Vagina (tissue), 2 donors: Measurements from ENCODE around the gene ZRANB3. TPM values are rescaled to one million over a fixed set of nuclear protein-coding genes. Genes with fewer than 3 reads are reported as not detected.

Experiments used
- DNase-seq, 2 donors: peaks; one replicate each; pipeline ENCODE4 v3.0.0-alpha.2; 2017; ENCODE audit errors: extremely low spot score in 2 of 2
- H3K27ac ChIP-seq: fragments of 200-600 bp; sonication (generic); one replicate; pipeline ENCODE4 v1.5.1; 2019
- H3K27me3 ChIP-seq: fragments of 200-600 bp; sonication (generic); one replicate; pipeline ENCODE4 v1.5.1; 2019
- H3K36me3 ChIP-seq, 2 donors: fragments of 200-600 bp; sonication (generic); one replicate each; pipeline ENCODE4 v1.5.1; 2017 to 2019
- H3K4me1 ChIP-seq: fragments of 200-600 bp; sonication (generic); one replicate; pipeline ENCODE4 v1.5.1; 2019
- H3K4me3 ChIP-seq, 2 donors: fragments of 200-600 bp; sonication (generic); 1 replicate in 1 of 2; 2 replicates in 1 of 2; pipeline ENCODE4 v1.5.1; 2016 to 2019
- H3K9me3 ChIP-seq: fragments of 200-600 bp; sonication (generic); one replicate; pipeline ENCODE4 v1.5.1; 2019
- CTCF ChIP-seq, 3 experiments: fragments of 450-650 bp in 2 of 3; fragments of 200-600 bp in 1 of 3; sonication (generic) in 1 of 3; IDR thresholded peaks; one replicate each; pipeline ENCODE4 v1.5.1; 2017 to 2019; ENCODE audit warnings: antibody characterized with exemption in 3 of 3, mild to moderate bottlenecking in 2 of 3, moderate library complexity in 2 of 3
- POLR2A ChIP-seq, 2 donors: fragments of 450-650 bp; IDR thresholded peaks; one replicate each; pipeline ENCODE4 v1.6.1; 2017; ENCODE audit warnings: antibody characterized with exemption in 2 of 2, mild to moderate bottlenecking in 2 of 2, moderate library complexity in 2 of 2
- POLR2AphosphoS5 ChIP-seq, 2 donors: sonication (generic); formaldehyde crosslinking; IDR thresholded peaks; one replicate each; pipeline ENCODE4 v1.9.0; 2017; ENCODE audit warnings: antibody characterized with exemption in 2 of 2, mild to moderate bottlenecking in 2 of 2, low read depth in 1 of 2; ENCODE audit not compliant: insufficient read depth in 1 of 2
- intact Hi-C: fragments of 100-400 bp; cut with DNase I; formaldehyde crosslinking; loops from one replicate; pipeline ENCODE4 v1.15.1; 2023
- total RNA-seq: library from RNA; depleted of rRNA; stranded (reverse); fragments of >200 nt; gene quantifications from one replicate; pipeline ENCODE4 v1.2.3, GENCODE V29; 2016

ZRANB3 gene
- total RNA-seq, 1 donor from 2014 or later = 1.5 TPM

- Histone ChIP-seq H3K36me3 (peaks cover 0 to 16% of the 10 kb centered on the region in 2 donors), H3K27ac (no peak overlapping the region), H3K4me3 (no peak overlapping the region), H3K4me1 (no peaks in the 10 kb centered on the region), H3K9me3 (no peaks in the 10 kb centered on the region), H3K27me3 (no peaks in the 10 kb centered on the region)
- intact Hi-C loops = no loop called here
- no peak for TF ChIP-seq CTCF (IDR thresholded peaks at IDR 0.05)
- no peak for TF ChIP-seq POLR2A (IDR thresholded peaks at IDR 0.05)
- TF ChIP-seq POLR2AphosphoS5 (IDR thresholded peaks at IDR 0.05; ENCODE audit: insufficient read depth in 1 of 2, low read depth in 1 of 2) = no peak
- DNase-seq = no peak
Observed at GRCh38 chr2:135142323-135142722, 388.7 kb downstream of the ZRANB3 start.

- Histone ChIP-seq H3K4me3 (no peak overlapping the region), H3K36me3 (peaks cover 0 to 28% of the 10 kb centered on the region in 2 donors), H3K27me3 (no peaks in the 10 kb centered on the region), H3K27ac (no peak overlapping the region), H3K4me1 (no peaks in the 10 kb centered on the region), H3K9me3 (no peaks in the 10 kb centered on the region)
- no peak for DNase-seq
- TF ChIP-seq CTCF (IDR thresholded peaks at IDR 0.05) (no peak), POLR2A (IDR thresholded peaks at IDR 0.05) (no peak), POLR2AphosphoS5 (IDR thresholded peaks at IDR 0.05; ENCODE audit: insufficient read depth in 1 of 2, low read depth in 1 of 2) (no peak)
- intact Hi-C loops = no loop called here
Observed at GRCh38 chr2:135140606-135141005, 390.4 kb downstream of the ZRANB3 start.

- no peak for DNase-seq
- Histone ChIP-seq H3K4me1 (no peaks in the 10 kb centered on the region), H3K4me3 (no peak overlapping the region), H3K27me3 (no peaks in the 10 kb centered on the region), H3K9me3 (no peaks in the 10 kb centered on the region), H3K27ac (no peak overlapping the region), H3K36me3 (peaks cover 0 to 48% of the 10 kb centered on the region in 2 donors)
- intact Hi-C loops = no loop called here
- TF ChIP-seq CTCF (IDR thresholded peaks at IDR 0.05) = no peak
- TF ChIP-seq POLR2AphosphoS5 (IDR thresholded peaks at IDR 0.05; ENCODE audit: insufficient read depth in 1 of 2, low read depth in 1 of 2) = no peak
- TF ChIP-seq POLR2A (IDR thresholded peaks at IDR 0.05) = no peak
Observed at GRCh38 chr2:135132314-135132713, 398.7 kb downstream of the ZRANB3 start.

DNA sequence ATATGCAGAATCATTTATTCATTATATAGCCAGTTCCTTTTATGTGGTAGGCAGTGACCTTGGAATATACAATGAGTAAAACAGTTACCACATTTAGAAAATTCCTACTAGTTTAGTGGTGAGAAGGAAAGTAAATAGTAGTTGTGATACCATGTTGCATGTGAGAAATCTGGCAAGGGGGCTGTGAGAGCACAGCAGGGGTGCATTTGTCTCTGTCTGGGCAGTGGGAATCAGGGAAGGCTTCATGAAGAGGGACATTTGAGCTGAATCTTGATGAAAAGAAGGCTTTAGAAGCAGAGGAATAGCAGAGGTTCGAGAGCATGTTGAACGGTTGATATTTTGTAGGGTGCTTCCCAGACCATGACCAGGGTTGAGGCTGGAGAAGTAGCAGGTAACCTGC lies 400.3 kb downstream of the ZRANB3 start:
- peaks cover 0 to 48% of the 10 kb centered on the region in 2 donors for H3K36me3 ChIP-seq

More for the DNA sequence above, 400.3 kb downstream of the ZRANB3 start:
- no peaks in the 10 kb centered on the region for H3K9me3 ChIP-seq
- no peaks in the 10 kb centered on the region for H3K4me1 ChIP-seq
- H3K4me3 ChIP-seq = no peak overlapping the region
- intact Hi-C loops = no loop called here
- H3K27ac ChIP-seq = no peak overlapping the region
- no peaks in the 10 kb centered on the region for H3K27me3 ChIP-seq
- DNase-seq = no peak
- TF ChIP-seq POLR2AphosphoS5 (IDR thresholded peaks at IDR 0.05; ENCODE audit: insufficient read depth in 1 of 2, low read depth in 1 of 2) (no peak), CTCF (IDR thresholded peaks at IDR 0.05) (no peak), POLR2A (IDR thresholded peaks at IDR 0.05) (no peak)
